ENCODE results near the gene TMEM169.

Gene TMEM169

DNA sequence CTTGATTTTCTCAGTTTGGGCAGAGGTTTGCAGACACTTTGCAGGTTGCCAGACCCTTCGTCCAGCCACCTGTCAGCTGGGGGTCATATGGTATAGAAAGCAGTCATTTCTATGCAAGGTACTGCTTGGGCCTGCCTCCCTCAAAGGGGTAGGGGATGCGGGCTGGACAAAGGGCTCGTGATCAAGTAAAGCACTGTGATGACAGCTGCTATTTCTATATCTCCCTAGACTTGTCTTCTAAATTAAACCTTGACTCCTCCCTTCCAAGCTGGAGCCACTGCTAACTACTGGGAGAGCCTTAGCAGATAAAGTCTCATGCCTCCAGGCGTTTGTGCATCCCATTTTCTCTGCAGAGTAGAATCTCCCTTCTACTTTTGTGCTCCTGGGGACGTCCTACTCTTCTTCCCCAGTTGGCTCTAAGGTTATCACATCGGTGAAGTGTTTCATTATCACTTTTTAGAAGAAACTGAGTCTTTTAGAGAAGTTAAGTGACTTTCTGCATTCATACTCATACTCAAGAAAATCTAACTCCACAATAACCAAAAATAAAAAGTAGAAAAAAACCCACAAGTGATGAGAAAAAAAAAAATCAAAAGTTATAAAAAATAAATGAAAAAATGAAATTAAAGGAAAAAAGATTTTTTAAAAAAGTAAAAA lies 26.7 kb downstream of the TMEM169 start:
- DNase-seq = no peak

DNA sequence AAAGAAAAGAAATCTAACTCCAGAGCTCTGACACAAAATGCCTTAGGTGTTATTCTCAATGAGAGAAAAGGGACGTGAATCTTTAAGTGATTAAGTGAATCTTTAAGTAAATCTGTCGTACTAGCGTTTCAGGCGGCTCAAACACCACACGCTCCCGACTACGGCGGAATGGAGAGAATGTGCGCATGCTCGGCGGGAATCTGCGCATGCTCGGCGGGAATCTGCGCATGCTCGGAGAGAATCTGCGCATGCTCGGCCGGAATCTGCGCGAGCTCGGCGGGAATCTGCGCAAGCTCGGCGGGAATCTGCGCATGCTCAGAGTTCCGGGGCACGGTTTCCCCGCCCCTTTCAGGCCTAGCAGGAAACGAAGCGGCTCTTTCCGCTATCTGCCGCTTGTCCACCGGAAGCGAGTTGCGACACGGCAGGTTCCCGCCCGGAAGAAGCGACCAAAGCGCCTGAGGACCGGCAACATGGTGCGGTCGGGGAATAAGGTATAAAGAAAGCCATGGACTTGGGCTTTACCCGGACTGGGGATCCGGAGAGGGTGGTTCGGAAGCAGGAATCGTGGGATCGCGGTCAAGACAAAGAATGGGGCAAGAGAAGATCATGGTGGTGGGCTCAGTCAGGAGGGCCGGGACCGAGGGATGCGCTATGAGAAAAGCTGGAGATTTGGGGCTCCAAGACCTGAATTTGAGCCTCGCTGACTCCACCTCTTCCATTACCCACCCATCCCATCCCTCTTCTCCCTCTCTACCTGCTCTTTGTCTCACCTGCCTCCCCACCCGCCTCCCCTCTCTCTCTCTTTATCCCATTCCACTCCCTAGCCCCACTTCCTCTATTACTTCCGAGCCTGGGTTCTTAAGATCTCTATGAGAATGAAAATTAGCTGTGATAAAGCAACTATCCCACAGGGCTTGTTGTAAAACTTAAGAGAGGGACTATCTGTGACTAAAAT lies 27.5 kb downstream of the TMEM169 start, which contains the start of gene XRCC5:
Gene XRCC5 (plus strand): TSS at position 382 of the 955 bp plus-strand sequence. CDS start 89 bp downstream, at position 471.
- peak; percentile 95 to 98 (median 96) for DNase-seq

DNA sequence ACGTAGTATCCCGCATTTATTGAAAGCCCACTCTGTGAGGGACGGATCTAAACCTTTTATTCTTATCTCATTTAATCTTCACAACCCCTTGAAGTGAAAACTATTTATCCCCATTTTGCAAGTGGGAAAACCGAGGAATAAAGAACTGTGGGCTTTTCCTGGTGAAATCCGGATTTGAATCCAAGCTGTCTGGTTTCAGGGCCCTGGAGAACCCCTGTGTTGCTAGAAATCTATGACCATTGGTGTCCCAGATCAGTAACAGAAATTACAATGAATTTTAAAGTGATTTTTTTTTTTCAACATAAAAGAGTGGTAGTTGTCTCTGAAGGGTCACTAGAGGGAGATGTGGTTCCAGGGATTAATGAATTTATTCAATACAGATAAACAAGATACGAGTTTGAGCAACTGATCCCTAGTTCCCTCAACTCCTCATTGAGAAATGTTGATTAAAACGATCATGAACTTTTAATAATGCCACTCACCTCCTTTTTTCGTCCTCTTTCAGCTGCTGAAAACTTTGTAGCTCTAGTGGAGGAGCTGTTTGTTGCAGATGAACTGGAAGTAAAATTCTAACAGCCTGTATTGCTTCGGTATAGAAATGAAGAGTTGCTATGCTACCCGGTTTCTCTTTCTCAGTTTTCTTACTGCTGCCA lies 28.4 kb downstream of the TMEM169 start:
- DNase-seq = no peak

DNA sequence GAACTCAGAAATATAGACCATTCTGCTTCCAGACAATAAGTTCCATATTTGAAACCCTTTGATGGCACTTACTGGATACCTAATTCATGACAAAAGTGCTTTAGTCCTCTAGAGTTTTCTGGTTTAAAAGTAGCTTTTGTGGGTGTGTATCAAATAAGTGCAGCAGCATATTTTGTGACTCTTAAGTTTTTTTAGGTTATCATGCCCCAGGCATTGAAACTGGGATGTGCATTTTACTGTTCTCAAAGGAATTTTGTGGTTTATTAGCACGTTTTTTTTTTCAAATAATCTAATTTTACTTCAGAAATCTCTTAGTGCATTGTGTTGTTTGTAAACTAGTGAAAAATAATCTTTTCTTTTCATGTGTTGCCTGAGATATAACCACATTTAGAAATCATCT lies 28.9 kb downstream of the TMEM169 start:
- DNase-seq = no peak

DNA sequence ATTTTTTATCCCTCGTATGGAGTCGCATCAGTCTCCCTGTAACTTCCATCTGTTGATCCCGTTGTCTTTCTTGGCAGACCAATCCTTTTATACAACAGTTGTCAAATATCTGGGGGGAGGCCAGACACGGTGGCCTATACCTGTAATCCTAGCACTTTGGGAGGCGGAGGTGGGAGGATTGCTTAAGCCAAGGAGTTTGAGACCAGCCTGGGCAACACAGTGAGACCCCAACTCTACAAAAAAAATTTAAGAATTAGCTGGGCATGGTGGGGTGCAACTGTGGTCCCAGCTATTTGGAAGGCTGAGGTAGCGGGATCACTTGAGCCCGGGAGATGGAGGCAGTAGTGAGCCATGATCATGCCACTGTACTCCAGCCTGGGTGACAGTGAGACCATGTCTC lies 29.4 kb downstream of the TMEM169 start:
- no peak for DNase-seq

DNA sequence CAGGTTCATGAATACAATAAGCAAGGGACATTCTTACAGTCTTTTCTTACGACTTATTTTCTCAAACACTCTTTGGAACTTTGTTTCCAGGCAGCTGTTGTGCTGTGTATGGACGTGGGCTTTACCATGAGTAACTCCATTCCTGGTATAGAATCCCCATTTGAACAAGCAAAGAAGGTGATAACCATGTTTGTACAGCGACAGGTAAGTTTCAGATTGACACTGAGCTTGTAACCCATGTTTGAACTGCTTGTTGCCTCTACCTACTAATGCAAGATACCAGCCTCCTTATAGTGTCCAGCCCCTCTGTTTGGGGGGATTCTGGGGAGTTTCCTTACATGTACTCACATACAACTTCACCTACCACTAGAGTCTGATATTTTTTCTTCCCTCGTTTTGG lies 31.2 kb downstream of the TMEM169 start:
- no peak for DNase-seq

DNA sequence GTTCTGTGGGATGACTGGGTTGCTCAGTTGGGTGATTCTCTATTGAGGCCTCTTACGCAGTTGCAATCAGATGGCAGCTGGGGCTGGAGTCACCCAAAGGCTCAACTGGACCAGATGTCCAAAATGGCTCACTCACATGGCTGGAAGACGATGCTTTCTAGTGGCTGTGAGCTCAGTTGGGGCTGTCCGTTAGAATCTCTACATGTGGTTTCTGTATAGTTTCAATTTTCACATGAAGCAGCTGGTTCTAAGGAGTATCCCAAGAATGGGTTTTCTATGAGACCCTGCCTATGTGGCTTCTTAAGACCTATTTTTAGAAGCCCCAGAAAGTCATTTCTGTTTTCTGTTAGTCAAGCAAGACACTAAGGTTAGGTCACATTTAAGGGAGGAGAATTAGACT lies 31.9 kb downstream of the TMEM169 start:
- DNase-seq = no peak

DNA sequence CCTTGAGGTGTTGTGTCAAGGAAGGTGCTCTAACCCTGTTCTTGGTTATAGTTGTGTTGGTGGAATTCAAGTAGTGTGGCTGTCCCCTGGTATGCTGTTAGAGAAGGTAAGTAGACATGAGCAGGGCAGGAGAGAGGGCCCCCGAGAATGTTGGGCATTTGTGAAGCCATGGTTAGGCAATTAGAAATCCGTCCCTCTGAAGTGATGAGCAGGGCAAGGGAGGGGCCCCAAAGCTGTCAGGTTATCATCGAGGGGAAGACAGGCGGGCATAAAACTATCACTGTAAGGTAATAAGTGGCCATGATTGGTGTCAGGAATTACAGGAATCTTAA lies 32.6 kb downstream of the TMEM169 start:
- DNase-seq = no peak

DNA sequence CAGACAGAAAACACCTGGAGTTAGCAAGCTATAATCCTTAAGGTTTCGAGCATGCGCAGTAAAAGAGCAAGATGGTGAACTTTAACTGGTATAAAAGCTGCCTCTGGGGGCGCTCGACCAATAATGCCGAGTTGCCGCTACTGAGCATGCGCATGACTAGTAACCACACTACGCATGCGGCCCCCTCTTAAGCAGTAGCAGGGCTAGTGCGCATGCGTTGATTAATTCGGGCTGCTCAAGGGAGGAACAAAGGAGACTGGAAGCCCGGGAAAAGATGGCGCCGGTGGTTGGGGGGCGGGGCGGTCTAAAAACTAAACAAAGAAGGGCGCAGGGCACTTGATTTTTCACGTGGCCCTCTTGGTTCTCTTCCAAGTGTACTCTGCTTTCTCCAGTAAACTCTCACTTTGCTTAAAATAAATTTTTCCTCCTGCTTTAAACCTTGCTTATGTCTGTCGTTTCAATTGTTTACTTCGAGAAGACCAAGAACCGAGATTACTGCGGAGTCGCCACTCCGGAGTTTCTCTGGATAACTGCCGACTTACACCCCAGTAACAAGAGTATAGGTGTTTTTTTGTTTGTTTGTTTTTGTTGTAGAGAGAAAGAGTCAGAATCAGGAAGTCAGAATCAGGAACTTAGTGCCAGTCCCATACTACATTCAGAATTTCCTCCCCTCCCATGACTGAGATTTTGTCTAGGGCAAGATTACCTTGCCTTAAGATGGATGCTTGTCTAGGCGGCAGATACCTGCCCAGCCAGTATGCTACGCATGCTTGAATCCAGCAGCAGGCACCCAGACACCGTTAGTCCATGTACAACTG lies 33.2 kb downstream of the TMEM169 start:
- peak; percentile 90 to 97 (median 92) for DNase-seq

DNA sequence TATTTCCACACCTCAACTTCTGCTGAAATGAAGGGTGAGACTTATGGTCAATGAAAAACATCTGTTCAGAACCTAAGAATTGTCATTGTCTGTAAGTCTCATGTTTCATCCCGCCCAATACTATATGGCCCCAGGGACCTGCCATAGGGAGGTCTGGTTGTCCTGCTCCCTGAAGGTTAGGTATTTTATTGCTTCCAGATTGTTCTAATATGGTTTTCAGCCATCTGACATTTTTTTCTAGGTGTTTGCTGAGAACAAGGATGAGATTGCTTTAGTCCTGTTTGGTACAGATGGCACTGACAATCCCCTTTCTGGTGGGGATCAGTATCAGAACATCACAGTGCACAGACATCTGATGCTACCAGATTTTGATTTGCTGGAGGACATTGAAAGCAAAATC lies 34.7 kb downstream of the TMEM169 start:
- no peak for DNase-seq

DNA sequence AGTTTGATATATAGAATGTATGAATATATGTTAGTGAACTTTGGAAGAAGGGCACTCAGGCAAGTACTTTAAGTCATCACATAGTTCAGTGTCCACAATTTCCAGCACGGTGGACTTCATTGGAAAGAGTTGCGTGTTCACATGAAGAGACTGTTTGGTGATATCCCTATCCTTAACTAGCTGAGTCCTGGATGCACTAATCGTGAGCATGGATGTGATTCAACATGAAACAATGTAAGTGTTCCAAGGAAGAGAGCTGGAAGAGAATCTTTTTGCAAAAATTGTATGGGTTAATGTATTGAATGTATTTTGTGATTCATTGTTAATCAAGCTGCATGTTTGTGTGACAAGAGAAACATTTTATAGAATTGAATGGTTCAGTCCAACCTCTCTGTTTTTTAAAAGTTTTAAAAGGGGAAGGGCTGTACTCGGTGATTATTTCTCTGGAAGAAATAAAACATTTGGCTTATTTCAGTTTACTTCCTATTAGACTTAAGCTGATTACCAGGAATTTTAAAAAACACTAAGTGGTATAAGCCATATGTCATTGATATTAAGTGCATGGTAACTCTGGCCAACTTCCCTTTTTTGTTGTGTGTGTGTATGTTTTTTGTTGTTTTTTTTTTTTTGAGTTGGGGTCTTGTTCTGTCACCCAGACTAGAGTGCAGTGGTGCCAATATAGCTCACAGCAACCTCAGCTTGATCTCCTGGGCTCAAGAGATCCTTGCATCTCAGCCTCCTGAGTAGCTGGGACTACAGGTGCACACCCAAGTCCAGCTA lies 36.0 kb downstream of the TMEM169 start:
- DNase-seq = no peak

DNA sequence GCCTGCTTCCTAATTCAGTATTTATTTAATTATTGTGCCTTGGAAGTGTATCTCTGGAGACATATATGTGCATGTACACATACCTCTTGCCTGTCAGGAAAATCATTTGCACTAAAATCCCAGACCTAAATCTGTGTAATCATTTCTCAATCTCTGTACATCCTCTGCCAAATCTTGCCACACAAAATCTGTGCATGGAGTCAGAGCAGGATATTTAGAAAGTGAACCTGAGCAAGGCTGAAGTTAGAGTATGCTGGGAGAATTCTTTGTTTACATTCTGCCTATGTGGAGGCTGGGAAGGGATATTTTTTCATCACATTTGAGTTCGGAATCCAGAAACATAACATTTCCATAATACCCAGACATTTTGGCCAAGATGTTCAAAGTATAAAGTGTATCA lies 36.8 kb downstream of the TMEM169 start:
- DNase-seq = no peak

DNA sequence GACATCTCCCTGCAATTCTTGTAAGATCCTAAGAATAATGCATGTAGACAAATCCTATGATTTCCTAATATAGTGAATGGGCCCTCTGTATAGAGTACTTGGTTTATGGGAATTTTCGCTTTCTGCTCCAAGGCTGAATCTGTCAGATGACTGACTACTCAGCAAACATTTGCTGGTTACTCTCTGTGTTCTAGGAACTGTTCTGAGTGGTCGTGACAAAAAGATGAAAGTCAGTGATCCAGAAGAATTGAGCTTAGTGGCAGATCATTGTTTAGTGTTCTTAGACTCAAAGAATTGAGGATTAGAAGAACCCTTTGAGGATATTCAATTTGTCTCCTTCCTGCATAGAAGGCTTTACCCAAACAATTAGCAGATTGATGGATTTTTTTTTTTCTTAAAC lies 37.4 kb downstream of the TMEM169 start:
- DNase-seq = no peak

DNA sequence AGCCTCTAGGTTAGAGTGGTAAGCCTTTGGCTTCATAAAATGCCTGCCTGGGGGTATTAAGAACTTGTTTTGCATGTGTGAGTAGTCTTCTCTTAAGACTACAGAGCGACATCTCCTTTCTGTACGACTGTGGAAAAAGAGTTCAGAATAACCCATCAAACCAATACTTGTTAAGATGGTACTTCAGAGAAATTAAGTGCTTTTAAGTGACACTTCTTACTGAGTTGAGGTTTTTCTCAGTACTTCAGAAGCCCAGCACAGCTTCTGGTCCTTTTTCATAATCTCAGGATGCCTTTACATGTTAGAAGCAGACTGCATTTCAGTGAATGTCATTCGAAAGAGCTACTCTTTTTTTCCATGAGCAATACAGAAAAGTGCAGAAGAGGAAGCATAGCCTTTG lies 38.3 kb downstream of the TMEM169 start:
- no peak for DNase-seq

DNA sequence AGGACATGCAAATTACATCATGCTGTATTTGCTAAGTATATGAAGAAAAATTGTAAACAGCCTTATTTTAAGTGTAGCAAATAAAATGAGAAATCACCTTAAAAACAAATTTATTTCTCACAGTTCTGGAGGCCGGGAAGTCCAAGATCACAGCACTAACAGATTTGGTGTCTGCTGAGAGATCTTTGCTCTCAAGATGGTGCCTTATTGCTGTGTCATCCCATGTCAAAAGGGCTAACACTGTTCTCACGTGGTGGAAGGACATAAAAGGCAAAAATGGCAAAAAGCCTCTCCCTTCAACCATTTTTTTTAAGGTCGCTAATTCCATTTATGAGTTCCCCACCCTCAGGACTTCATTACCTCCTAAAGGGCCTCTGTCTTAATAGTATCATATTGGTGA lies 39.5 kb downstream of the TMEM169 start:
- no peak for DNase-seq

DNA sequence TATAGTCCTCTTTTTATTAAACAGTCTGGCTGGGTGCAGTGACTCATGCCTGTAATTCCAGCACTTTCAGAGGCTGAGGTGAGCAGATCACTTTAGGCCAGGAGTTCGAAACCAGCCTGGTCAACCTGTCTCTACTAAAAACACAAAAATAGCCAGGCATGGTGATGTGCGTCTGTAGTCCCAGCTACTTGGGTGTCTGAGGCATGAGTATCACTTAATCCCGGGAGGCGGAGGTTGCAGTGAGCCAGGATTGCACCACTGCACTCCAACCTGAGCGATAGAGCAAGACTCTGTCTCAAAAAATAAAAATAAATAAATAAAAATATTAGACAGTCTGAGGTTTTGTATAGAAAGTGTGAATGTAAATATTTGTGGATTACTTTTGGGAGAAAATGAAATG lies 45.2 kb downstream of the TMEM169 start:
- DNase-seq = no peak

DNA sequence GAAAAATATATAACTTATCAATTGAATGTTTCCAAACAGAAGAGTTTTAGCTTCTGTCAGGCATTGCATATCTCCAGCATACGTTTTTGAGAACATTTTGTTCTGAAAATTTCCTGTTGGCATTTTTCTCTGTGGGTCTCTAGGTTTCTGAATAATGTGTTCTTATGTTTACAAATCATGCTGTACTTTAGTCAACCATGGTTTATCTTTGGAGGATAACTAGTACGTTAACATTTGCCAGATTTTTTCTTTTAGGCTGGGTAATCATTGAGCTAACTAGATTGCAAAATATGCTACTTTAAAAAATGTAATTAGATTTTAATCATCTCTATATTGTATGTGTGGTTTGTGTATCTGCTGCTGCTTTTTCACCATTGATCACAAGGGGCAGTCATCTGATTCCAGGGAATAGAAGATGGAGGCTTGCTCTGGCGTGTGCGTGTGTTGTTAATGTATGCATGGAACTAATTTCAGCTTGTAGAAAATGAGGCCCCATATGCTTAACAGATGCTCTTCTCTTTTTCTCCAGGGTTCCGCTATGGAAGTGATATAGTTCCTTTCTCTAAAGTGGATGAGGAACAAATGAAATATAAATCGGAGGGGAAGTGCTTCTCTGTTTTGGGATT lies 48.7 kb downstream of the TMEM169 start:
- no peak for DNase-seq

DNA sequence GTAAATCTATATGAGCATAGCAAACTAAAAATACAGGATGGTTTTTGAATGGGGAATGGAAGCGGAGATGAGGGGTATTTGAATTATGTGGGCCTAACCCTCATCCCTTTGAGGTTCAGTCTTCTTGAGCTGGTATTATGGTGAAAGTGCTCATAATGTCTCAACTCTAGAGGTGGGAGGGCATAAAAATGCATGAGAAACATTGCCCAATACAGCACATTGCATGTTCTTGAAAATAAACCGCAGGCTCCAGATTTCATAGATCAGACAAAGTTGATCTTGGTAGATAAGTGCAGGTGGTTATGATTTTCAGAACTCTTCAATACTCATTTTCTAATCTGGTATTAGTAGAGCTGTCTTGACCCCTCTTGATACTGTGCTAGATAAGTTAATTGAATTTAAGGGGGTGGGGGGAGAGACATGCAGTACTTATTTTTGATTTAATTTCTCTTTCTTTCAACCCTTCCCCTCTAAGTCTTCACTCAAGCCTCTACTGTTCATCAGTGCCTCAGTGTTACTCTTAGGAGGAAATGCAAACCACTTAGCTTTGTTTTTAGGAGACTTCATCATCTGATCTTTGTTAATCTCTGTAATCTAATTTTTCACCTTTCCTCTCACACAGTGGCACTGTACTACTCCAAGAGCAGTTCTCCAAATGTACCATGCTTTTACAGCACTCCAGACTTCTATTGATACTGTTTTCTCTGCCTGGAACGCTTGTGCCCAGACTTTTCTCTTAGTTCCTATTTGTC lies 49.6 kb downstream of the TMEM169 start:
- DNase-seq = no peak

DNA sequence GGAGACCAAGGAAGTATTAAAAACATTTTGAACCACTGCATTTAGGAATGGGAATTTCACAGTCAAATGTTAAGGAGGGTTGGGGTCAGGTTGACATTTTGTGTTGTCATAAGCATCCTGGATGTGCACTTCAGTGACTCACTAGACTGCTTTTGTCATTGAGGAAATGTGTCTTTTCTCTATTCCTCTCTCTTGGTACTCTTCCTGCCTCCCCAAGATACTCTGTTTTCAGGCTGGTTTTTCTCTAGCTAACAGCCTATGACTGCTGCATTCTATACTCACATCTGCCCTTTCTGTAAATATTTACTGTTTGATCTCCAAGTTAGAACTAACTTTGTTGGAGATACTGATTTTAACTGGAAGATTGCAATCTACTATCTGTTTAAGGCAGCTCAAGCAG lies 50.9 kb downstream of the TMEM169 start:
- DNase-seq = no peak

DNA sequence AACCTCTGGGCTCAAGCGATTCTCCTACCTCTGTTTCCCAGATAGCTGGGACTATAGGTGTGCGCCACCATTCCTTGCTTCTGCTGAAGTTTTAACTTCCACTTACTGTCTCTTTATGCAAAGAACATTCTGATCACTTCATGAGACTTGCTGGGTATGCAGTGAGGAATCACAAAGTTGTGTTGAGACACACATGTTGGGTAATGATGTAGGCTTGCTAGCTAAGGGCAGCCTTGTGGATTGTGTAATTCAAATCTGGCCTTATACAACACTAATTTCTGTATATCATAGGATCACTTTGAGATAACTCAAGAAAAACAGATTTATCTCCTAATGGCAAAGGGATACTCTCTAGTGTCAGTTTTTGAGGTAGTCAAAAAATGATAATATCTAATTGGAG lies 51.7 kb downstream of the TMEM169 start:
- no peak for DNase-seq

Data from activated CD4-positive, CD25-positive, alpha-beta regulatory T cell (primary cell).